Measurements from ENCODE around the gene PTGIR.

DNA sequence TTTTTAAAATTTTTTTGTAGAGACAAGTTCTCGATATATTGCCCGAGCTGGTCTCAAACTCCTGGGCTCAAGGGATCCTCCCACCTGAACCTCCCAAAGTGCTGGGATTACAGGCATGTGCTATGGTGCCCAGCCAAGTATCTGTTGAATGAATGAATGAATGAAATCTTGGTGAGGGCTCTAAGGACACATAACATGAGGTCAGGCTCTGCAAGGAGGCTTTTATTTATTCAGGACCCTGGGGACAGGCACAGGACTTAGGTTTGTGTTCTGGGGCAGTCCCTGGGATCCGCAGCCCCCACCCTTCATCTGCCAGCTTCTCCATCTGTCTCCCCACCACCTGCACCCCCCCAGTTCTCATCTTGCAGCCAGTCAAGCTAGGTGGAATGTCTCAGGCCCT is 4.6 kb downstream of the PTGIR start:
- TF ChIP-seq POLR2A (IDR thresholded peaks at IDR 0.05; ENCODE audit: low read depth, low read length) (no peak), POLR2AphosphoS5 (IDR thresholded peaks at IDR 0.05; ENCODE audit: low read depth, low read length) (no peak), TAF1 (IDR thresholded peaks at IDR 0.05; ENCODE audit: borderline replicate concordance, low read depth, low read length) (no peak)
